ENCODE results near the gene PPEF1. TPM values are rescaled to one million over a fixed set of nuclear protein-coding genes. Genes with fewer than 3 reads are reported as not detected.

Gene PPEF1
- total and polyA plus RNA-seq, 2 of the 13 experiments (the other 11 are each of a cell fraction or from before 2014, with no cell fraction given), result not detected

GRCh38 chrX:18871970-18872369 is 164.5 kb downstream of the PPEF1 start:
- no TSS peak for BruUV-seq (replicated peaks)

More at GRCh38 chrX:18871970-18872369, 164.5 kb downstream of the PPEF1 start:
- in situ Hi-C loops (cut with HindIII; ENCODE audit: extremely low pct_ligation_motif_present, low pct_unique_long_range_greater_than_20kb) (no loop called here), intact Hi-C loops (cut with micrococcal nuclease; ENCODE audit: unreplicated experiment) (no loop called here)
- POLR2A ChIA-PET, result no interaction called here
- Histone ChIP-seq H3K4me3 (replicated peaks in 1 of 3; ENCODE audit: insufficient read depth in 1 of 3, low read depth in 2 of 3, low read length in 3 of 3) (no peak overlapping the region), H3K4me1 (ENCODE audit: insufficient read depth, low read length) (peaks cover 3% of the 10 kb centered on the region), H3K79me2 (ENCODE audit: insufficient read depth, low read length) (no peaks in the 10 kb centered on the region), H3K27me3 (ENCODE audit: control insufficient read depth in 1 of 2, insufficient read depth in 2 of 2, low read length in 2 of 2) (no peaks in the 10 kb centered on the region), H3K27ac (ENCODE audit: extremely low read length, insufficient read depth, low read length) (no peak overlapping the region), H2AFZ (ENCODE audit: low read length) (no peak overlapping the region), H3K9ac (ENCODE audit: insufficient read depth, low read depth, low read length) (no peak overlapping the region), H4K20me1 (ENCODE audit: insufficient read depth, low read length) (no peaks in the 10 kb centered on the region), H3K4me2 (ENCODE audit: low read depth, low read length) (no peak overlapping the region), H3K36me3 (replicated peaks in 1 of 2; ENCODE audit: control insufficient read depth in 1 of 2, insufficient read depth in 2 of 2, low read length in 2 of 2) (no peaks in the 10 kb centered on the region), H3K9me3 (ENCODE audit: low read length) (no peaks in the 10 kb centered on the region)
- WGBS (ENCODE audit: low lambda C conversion rate), result 57% methylated on average over 2 of the region's 12 CpGs
- no peak for TF ChIP-seq SP5 (CRISPR knock-in tag; IDR thresholded peaks at IDR 0.05; ENCODE audit: borderline replicate concordance, low read depth)
- TF ChIP-seq ESRRA (CRISPR knock-in tag; IDR thresholded peaks at IDR 0.05; ENCODE audit: low read depth), result no peak
- TF ChIP-seq MLXIP (CRISPR knock-in tag; IDR thresholded peaks at IDR 0.05; ENCODE audit: borderline replicate concordance), result no peak
- TF ChIP-seq PCBP1 (IDR thresholded peaks at IDR 0.05; ENCODE audit: borderline replicate concordance, low read depth, low read length), result no peak
- TF ChIP-seq ZSCAN31 (CRISPR knock-in tag; IDR thresholded peaks at IDR 0.05; ENCODE audit: low read depth), result no peak
- CTCF ChIA-PET (ENCODE audit: low intra/inter-chr PET ratio, low total read pairs), result no interaction called here
- no peak for FAIRE-seq
- ATAC-seq, result no peak
- DNase-seq (ENCODE audit: low spot score), result no peak

All from HepG2 (cell line).